ENCODE data around the gene ELF4. TPM values are rescaled to one million over a fixed set of nuclear protein-coding genes. Genes with fewer than 3 reads are reported as not detected.

Gene ELF4
- polyA plus RNA-seq, 1 donor from 2014 or later = not detected

- Histone ChIP-seq H3K36me3 (ENCODE audit: insufficient read depth, low read length) (no peaks in the 10 kb centered on the region), H3K9me3 (ENCODE audit: low read length) (no peaks in the 10 kb centered on the region), H3K4me3 (ENCODE audit: low read length) (no peak overlapping the region), H3K79me2 (replicated peaks; ENCODE audit: insufficient read depth, low read length) (no peaks in the 10 kb centered on the region), H3F3A (ENCODE audit: insufficient read depth, low read length, poor library complexity, severe bottlenecking) (no peaks in the 10 kb centered on the region), H3K9me2 (ENCODE audit: insufficient read depth, low read length) (no peaks in the 10 kb centered on the region), H3K27me3 (ENCODE audit: insufficient read depth, low read depth, low read length) (no peaks in the 10 kb centered on the region), H4K20me1 (ENCODE audit: insufficient read depth) (no peaks in the 10 kb centered on the region), H2AFZ (ENCODE audit: low read depth, low read length) (no peak overlapping the region), H3K9ac (ENCODE audit: low read length) (no peak overlapping the region), H3K27ac (ENCODE audit: low read length) (no peak overlapping the region), H3K4me2 (ENCODE audit: low read length) (no peak overlapping the region)
- no peak for TF ChIP-seq RAD21 (conservative IDR thresholded peaks at IDR 0.05)
- no peak for TF ChIP-seq REST (IDR thresholded peaks at IDR 0.05; ENCODE audit: borderline replicate concordance)
- TF ChIP-seq EZH2 (IDR thresholded peaks at IDR 0.05; ENCODE audit: borderline replicate concordance, insufficient read depth, low read length, poor library complexity, severe bottlenecking) = no peak
- TF ChIP-seq EP300 (conservative IDR thresholded peaks at IDR 0.05; ENCODE audit: poor library complexity, severe bottlenecking) = no peak
- TF ChIP-seq MXI1 (conservative IDR thresholded peaks at IDR 0.05; ENCODE audit: poor library complexity, severe bottlenecking) = no peak
- TF ChIP-seq CTCF (IDR thresholded peaks at IDR 0.05; ENCODE audit: poor library complexity, severe bottlenecking) = no peak
- TF ChIP-seq TAF1 (IDR thresholded peaks at IDR 0.05; ENCODE audit: low read depth) = no peak
- TF ChIP-seq SMC3 (conservative IDR thresholded peaks at IDR 0.05; ENCODE audit: poor library complexity) = no peak
- no peak for TF ChIP-seq POLR2AphosphoS5 (IDR thresholded peaks at IDR 0.05)
These were observed 60.5 kb downstream of the ELF4 start for GRCh38 chrX:130049821-130050220.

DNA sequence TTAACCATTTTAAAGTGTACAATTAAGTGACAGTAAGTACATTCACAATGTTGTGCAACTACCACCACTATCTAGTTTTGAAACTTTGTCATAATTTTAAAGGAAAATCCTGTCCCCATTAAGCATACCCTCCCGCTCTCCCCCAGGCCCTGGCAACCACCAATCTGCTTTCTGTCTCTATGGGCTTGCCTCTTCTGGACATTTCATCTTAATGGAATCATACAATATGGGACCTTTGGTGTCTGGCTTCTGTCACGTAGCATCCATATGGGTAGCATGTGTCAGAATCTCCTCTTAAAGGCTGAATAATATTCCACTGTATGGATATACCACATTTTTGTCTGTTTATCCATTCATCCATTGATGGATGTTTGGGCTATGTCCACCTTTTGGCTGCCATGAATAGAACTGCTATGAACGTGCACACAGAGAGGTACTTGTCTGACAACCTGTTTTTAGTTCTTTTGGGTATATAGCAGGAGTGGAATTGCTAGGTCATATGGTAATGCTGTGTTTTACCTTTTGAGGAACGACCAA is 61.5 kb downstream of the ELF4 start:
- H3K4me3 ChIP-seq (ENCODE audit: low read length) = no peak overlapping the region
- TF ChIP-seq CTCF (IDR thresholded peaks at IDR 0.05; ENCODE audit: poor library complexity, severe bottlenecking) (no peak), TAF1 (IDR thresholded peaks at IDR 0.05; ENCODE audit: low read depth) (no peak), EP300 (conservative IDR thresholded peaks at IDR 0.05; ENCODE audit: poor library complexity, severe bottlenecking) (no peak), POLR2AphosphoS5 (IDR thresholded peaks at IDR 0.05) (no peak), EZH2 (IDR thresholded peaks at IDR 0.05; ENCODE audit: borderline replicate concordance, insufficient read depth, low read length, poor library complexity, severe bottlenecking) (no peak), REST (IDR thresholded peaks at IDR 0.05; ENCODE audit: borderline replicate concordance) (no peak), SMC3 (conservative IDR thresholded peaks at IDR 0.05; ENCODE audit: poor library complexity) (no peak)
- no peaks in the 10 kb centered on the region for H3K9me2 ChIP-seq (ENCODE audit: insufficient read depth, low read length)
- no peaks in the 10 kb centered on the region for H4K20me1 ChIP-seq (ENCODE audit: insufficient read depth)
- no peak overlapping the region for H3K9ac ChIP-seq (ENCODE audit: low read length)
- no peaks in the 10 kb centered on the region for H3K79me2 ChIP-seq (replicated peaks; ENCODE audit: insufficient read depth, low read length)
- no peak overlapping the region for H2AFZ ChIP-seq (ENCODE audit: low read depth, low read length)
- no peaks in the 10 kb centered on the region for H3K9me3 ChIP-seq (ENCODE audit: low read length)
- H3K36me3 ChIP-seq (ENCODE audit: insufficient read depth, low read length) = no peaks in the 10 kb centered on the region
- no peaks in the 10 kb centered on the region for H3F3A ChIP-seq (ENCODE audit: insufficient read depth, low read length, poor library complexity, severe bottlenecking)
- H3K4me2 ChIP-seq (ENCODE audit: low read length) = no peak overlapping the region
- H3K27ac ChIP-seq (ENCODE audit: low read length) = no peak overlapping the region
- H3K27me3 ChIP-seq (ENCODE audit: insufficient read depth, low read depth, low read length) = no peaks in the 10 kb centered on the region

Measured in neural cell (in vitro differentiated cells).